ENCODE results near the gene RANBP1. TPM values are rescaled to one million over a fixed set of nuclear protein-coding genes. Genes with fewer than 3 reads are reported as not detected.

Gene RANBP1
- total RNA-seq, 1 experiment from 2014 or later = 365 TPM

DNA sequence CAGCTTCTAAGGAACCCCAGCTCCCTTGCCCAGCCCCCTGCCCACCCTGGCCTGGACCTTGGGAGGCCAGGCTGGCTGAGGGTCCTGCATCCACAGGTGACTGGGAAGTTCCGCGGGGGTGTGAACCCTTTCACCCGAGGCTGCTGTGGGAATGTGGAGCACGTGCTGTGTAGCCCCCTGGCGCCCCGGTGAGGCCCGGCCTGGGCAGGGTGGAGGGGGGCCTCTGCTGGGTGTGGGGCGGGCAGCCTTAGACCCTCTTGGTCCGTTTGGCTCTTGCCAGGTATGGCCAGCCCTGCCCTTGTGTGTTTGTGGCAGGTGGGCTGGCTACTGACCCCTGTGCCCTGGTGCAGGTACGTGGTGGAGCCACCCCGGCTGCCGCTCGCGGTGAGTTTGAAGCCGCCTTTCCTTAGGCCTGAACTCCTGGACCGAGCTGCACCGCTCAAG is 24.6 kb downstream of the RANBP1 start:
- intact Hi-C loops (cut with micrococcal nuclease; ENCODE audit: unreplicated experiment) = no loop called here
- Mint-ChIP-seq H3K27ac (ENCODE audit: unreplicated experiment) (no peak overlapping the region), H3K27me3 (ENCODE audit: insufficient read depth, unreplicated experiment) (no peaks in the 10 kb centered on the region), H3K4me3 (ENCODE audit: unreplicated experiment) (no peak overlapping the region), H3K4me1 (ENCODE audit: low read depth, unreplicated experiment) (no peaks in the 10 kb centered on the region), H3K36me3 (ENCODE audit: insufficient read depth, unreplicated experiment) (no peaks in the 10 kb centered on the region), H3K9me3 (ENCODE audit: unreplicated experiment) (no peaks in the 10 kb centered on the region)
- H3K9me3 ChIP-seq = no peaks in the 10 kb centered on the region
- H3K4me3 ChIP-seq (ENCODE audit: low read depth, low read length) = no peak overlapping the region
- no TSS peak for BruUV-seq (replicated peaks)
- TF ChIP-seq, protein P1, sequence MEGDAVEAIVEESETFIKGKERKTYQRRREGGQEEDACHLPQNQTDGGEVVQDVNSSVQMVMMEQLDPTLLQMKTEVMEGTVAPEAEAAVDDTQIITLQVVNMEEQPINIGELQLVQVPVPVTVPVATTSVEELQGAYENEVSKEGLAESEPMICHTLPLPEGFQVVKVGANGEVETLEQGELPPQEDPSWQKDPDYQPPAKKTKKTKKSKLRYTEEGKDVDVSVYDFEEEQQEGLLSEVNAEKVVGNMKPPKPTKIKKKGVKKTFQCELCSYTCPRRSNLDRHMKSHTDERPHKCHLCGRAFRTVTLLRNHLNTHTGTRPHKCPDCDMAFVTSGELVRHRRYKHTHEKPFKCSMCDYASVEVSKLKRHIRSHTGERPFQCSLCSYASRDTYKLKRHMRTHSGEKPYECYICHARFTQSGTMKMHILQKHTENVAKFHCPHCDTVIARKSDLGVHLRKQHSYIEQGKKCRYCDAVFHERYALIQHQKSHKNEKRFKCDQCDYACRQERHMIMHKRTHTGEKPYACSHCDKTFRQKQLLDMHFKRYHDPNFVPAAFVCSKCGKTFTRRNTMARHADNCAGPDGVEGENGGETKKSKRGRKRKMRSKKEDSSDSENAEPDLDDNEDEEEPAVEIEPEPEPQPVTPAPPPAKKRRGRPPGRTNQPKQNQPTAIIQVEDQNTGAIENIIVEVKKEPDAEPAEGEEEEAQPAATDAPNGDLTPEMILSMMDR (IDR thresholded peaks at IDR 0.05; ENCODE audit: insufficient read depth in 1 of 2, low read depth in 1 of 2, low read length in 1 of 2, severe bottlenecking in 1 of 2, unreplicated experiment in 1 of 2) = no peak
- no peaks in the 10 kb centered on the region for H3K4me1 ChIP-seq
- ChIA-PET CTCF (no interaction called here), POLR2A (no interaction called here)
- no peaks in the 10 kb centered on the region for H3K27me3 ChIP-seq (replicated peaks; ENCODE audit: control insufficient read depth, insufficient read depth, low read length)
- no peak for DNase-seq
- no peaks in the 10 kb centered on the region for H3K36me3 ChIP-seq (ENCODE audit: control insufficient read depth, insufficient read depth, low read length)

DNA sequence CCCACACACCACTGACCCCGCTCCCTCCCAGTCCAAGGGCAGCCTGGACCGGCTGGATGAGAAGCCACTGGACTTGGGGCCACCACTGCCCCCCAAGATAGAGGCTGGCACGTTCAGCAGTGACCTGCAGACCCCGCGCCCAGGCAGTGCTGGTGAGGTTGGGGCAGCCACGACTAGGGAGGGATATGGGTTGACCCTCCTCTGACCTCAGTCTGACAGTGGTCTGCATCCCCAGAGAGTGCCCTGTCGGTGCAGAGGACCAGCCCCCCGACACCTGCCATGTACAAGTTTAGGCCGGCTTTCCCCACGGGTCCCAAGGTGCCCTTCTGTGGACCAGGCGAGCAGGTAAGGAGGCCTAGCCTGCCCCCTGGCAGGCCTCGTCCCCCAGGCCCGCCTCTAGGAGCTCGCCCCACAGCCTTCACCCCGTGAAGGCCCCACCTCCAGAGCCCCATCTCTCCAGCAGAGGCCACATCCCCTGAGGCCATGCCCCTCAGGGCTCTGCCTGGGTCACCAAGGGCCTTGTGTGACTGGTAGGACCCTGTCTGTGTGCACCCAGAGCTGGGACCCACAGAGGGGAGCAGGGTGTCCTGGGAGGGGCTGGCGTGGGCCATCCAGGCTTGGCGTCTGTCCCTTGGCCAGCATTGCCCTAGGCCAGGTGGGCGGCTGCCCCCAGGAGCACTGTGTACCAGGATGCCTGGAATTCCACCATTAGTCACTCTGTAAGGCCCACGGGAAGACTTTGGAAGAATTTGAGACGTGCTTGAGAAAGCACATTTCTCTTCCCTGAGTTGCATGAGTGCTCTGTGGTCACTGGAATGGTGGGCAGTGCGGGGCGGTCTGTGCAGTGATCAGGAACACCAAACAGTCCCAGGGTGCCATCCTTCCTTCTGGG is 25.5 kb downstream of the RANBP1 start:
- Histone ChIP-seq H3K4me1 (no peaks in the 10 kb centered on the region), H3K36me3 (ENCODE audit: control insufficient read depth, insufficient read depth, low read length) (no peaks in the 10 kb centered on the region), H3K27me3 (replicated peaks; ENCODE audit: control insufficient read depth, insufficient read depth, low read length) (no peaks in the 10 kb centered on the region), H3K9me3 (no peaks in the 10 kb centered on the region), H3K4me3 (ENCODE audit: low read depth, low read length) (no peak overlapping the region)
- ChIA-PET CTCF (no interaction called here), POLR2A (no interaction called here)
- H3K27ac Mint-ChIP-seq (ENCODE audit: unreplicated experiment) = no peak overlapping the region
- DNase-seq = no peak
- no peaks in the 10 kb centered on the region for H3K9me3 Mint-ChIP-seq (ENCODE audit: unreplicated experiment)
- intact Hi-C loops (cut with micrococcal nuclease; ENCODE audit: unreplicated experiment) = no loop called here
- TF ChIP-seq, protein P1 (IDR thresholded peaks at IDR 0.05; ENCODE audit: insufficient read depth in 1 of 2, low read depth in 1 of 2, low read length in 1 of 2, severe bottlenecking in 1 of 2, unreplicated experiment in 1 of 2) = no peak
- H3K4me1 Mint-ChIP-seq (ENCODE audit: low read depth, unreplicated experiment) = no peaks in the 10 kb centered on the region
- H3K27me3 Mint-ChIP-seq (ENCODE audit: insufficient read depth, unreplicated experiment) = no peaks in the 10 kb centered on the region
- H3K36me3 Mint-ChIP-seq (ENCODE audit: insufficient read depth, unreplicated experiment) = no peaks in the 10 kb centered on the region
- BruUV-seq (replicated peaks) = no TSS peak
- no peak overlapping the region for H3K4me3 Mint-ChIP-seq (ENCODE audit: unreplicated experiment)

DNA sequence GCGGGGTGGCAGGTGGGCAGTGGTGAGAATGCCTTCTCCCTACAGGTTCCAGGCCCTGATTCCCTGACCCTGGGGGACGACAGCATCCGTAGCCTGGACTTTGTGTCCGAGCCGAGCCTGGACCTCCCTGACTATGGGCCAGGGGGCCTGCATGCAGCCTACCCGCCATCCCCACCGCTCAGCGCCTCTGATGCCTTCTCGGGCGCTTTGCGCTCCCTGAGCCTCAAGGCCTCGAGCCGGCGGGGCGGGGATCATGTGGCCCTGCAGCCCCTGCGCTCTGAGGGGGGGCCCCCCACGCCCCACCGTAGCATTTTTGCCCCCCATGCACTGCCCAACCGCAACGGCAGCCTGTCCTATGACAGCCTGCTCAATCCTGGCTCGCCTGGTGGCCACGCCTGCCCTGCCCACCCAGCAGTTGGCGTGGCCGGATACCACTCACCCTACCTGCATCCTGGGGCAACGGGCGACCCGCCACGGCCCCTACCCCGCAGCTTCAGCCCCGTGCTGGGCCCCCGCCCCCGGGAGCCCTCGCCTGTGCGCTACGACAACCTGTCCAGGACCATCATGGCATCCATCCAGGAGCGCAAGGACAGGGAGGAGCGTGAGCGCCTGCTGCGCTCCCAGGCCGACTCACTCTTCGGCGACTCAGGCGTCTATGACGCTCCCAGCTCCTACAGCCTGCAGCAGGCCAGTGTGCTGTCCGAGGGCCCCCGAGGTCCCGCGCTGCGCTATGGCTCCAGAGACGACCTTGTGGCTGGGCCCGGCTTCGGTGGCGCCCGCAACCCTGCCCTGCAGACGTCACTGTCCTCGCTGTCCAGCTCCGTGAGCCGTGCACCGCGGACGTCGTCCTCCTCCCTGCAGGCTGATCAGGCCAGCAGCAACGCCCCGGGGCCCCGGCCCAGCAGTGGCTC is 27.1 kb downstream of the RANBP1 start:
- Mint-ChIP-seq H3K27ac (ENCODE audit: unreplicated experiment) (no peak overlapping the region), H3K36me3 (ENCODE audit: insufficient read depth, unreplicated experiment) (no peaks in the 10 kb centered on the region), H3K4me3 (ENCODE audit: unreplicated experiment) (no peak overlapping the region), H3K9me3 (ENCODE audit: unreplicated experiment) (no peaks in the 10 kb centered on the region), H3K27me3 (ENCODE audit: insufficient read depth, unreplicated experiment) (no peaks in the 10 kb centered on the region), H3K4me1 (ENCODE audit: low read depth, unreplicated experiment) (no peaks in the 10 kb centered on the region)
- no peaks in the 10 kb centered on the region for H3K36me3 ChIP-seq (ENCODE audit: control insufficient read depth, insufficient read depth, low read length)
- POLR2A ChIA-PET = no interaction called here
- intact Hi-C loops (cut with micrococcal nuclease; ENCODE audit: unreplicated experiment) = no loop called here
- CTCF ChIA-PET = no interaction called here
- TF ChIP-seq, protein P1 (IDR thresholded peaks at IDR 0.05; ENCODE audit: insufficient read depth in 1 of 2, low read depth in 1 of 2, low read length in 1 of 2, severe bottlenecking in 1 of 2, unreplicated experiment in 1 of 2) = no peak
- DNase-seq = no peak
- H3K4me1 ChIP-seq = no peaks in the 10 kb centered on the region
- no peaks in the 10 kb centered on the region for H3K9me3 ChIP-seq
- H3K4me3 ChIP-seq (ENCODE audit: low read depth, low read length) = no peak overlapping the region
- no TSS peak for BruUV-seq (replicated peaks)
- no peaks in the 10 kb centered on the region for H3K27me3 ChIP-seq (replicated peaks; ENCODE audit: control insufficient read depth, insufficient read depth, low read length)
